Gastroesophageal sphincter (tissue), 4 donors: ENCODE results near the gene NFYC. TPM values are rescaled to one million over a fixed set of nuclear protein-coding genes. Genes with fewer than 3 reads are reported as not detected.

Experiments
- ATAC-seq: fragments of 150-250 bp; one replicate; pipeline ENCODE4 v1.9.1; 2016; ENCODE audit warnings: mild to moderate bottlenecking, moderate library complexity
- H3K27ac ChIP-seq, 4 donors: fragments of 200-600 bp; sonication (generic) in 3 of 4; 1 replicate in 3 of 4; 2 replicates in 1 of 4; pipeline ENCODE4 v1.5.1; 2016 to 2019
- H3K27me3 ChIP-seq: fragments of 200-600 bp; sonication (generic); one replicate; pipeline ENCODE4 v1.5.1; 2019
- H3K36me3 ChIP-seq, 2 donors: fragments of 200-600 bp; sonication (generic); one replicate each; pipeline ENCODE4 v1.5.1; 2019; ENCODE audit warnings: control low read depth in 1 of 2
- H3K4me1 ChIP-seq, 3 donors: fragments of 200-600 bp; sonication (generic); 1 replicate in 2 of 3; 2 replicates in 1 of 3; pipeline ENCODE4 v1.5.1; 2016 to 2019; ENCODE audit warnings: control low read depth in 2 of 3
- H3K4me3 ChIP-seq, 2 donors: fragments of 200-600 bp; sonication (generic); one replicate each; pipeline ENCODE4 v1.5.1; 2019; ENCODE audit warnings: mild to moderate bottlenecking in 1 of 2, moderate library complexity in 1 of 2
- H3K9me3 ChIP-seq, 3 donors: fragments of 200-600 bp; sonication (generic); one replicate each; pipeline ENCODE4 v1.5.1; 2017 to 2019; ENCODE audit warnings: control low read depth in 2 of 3
- CTCF ChIP-seq, 4 experiments: fragments of 200-600 bp in 2 of 4; fragments of 450-650 bp in 2 of 4; sonication (generic) in 1 of 4; IDR thresholded peaks; one replicate each; pipeline ENCODE4 v1.5.1; 2017 to 2019; ENCODE audit warnings: antibody characterized with exemption in 4 of 4, mild to moderate bottlenecking in 2 of 4, moderate library complexity in 2 of 4
- EP300 ChIP-seq: sonication (generic); formaldehyde crosslinking; IDR thresholded peaks from one replicate; pipeline ENCODE4 v1.6.1; 2017; ENCODE audit warnings: antibody characterized with exemption, mild to moderate bottlenecking
- POLR2A ChIP-seq, 2 donors: fragments of 450-650 bp; IDR thresholded peaks; one replicate each; pipeline ENCODE4 v1.6.1; 2017; ENCODE audit warnings: antibody characterized with exemption in 2 of 2, mild to moderate bottlenecking in 2 of 2, moderate library complexity in 1 of 2
- POLR2AphosphoS5 ChIP-seq: sonication (generic); formaldehyde crosslinking; IDR thresholded peaks from one replicate; pipeline ENCODE4 v1.6.1; 2017; ENCODE audit warnings: antibody characterized with exemption
- WGBS, 2 donors: methylation state at CpG; one replicate each; pipeline ENCODE4 v1.1.5; 2018; ENCODE audit warnings: low coverage in 1 of 2; 5-methylcytosine and 5-hydroxymethylcytosine counted together
- total RNA-seq, 4 donors: library from RNA; depleted of rRNA; stranded (reverse); fragments of >200 nt; gene quantifications; one replicate each; pipeline ENCODE4 v1.1.0, GENCODE V29; 2016

Gene NFYC
- total RNA-seq, 4 donors from 2014 or later, result 32.4 to 54.2 (median 46.5) TPM

GRCh38 chr1:40792036-40792435 lies 100.5 kb downstream of the NFYC start:
- Histone ChIP-seq H3K4me1 (peaks cover 0 to 99% (median 20%) of the 10 kb centered on the region in 3 donors), H3K27me3 (no peaks in the 10 kb centered on the region), H3K9me3 (no peaks in the 10 kb centered on the region), H3K4me3 (no peak overlapping the region), H3K36me3 (no peaks in the 10 kb centered on the region), H3K27ac (peak overlapping the region in 3 of 4 donors; percentile 54 to 90 (median 58))
- whole genome bisulfite sequencing, 2 donors, result no CpG with 5 or more reads among the region's 7 CpGs
- no peak for ATAC-seq
- TF ChIP-seq EP300, result no peak

- Histone ChIP-seq H3K4me1 (peaks cover 0 to 99% (median 31%) of the 10 kb centered on the region in 3 donors), H3K27me3 (no peaks in the 10 kb centered on the region), H3K9me3 (no peaks in the 10 kb centered on the region), H3K4me3 (no peak overlapping the region), H3K36me3 (no peaks in the 10 kb centered on the region), H3K27ac (peak overlapping the region in 1 of 4 donors; percentile 90)
- no peak for ATAC-seq
- 87 to 90% methylated on average over 2 to 3 of the region's 3 CpGs for WGBS, 2 donors
- TF ChIP-seq POLR2A (IDR thresholded peaks at IDR 0.05) (no peak), EP300 (no peak), CTCF (IDR thresholded peaks at IDR 0.05) (no peak)
Measured at GRCh38 chr1:40793617-40794016, 102.1 kb downstream of the NFYC start.

GRCh38 chr1:40794048-40794447 lies 102.5 kb downstream of the NFYC start:
- no peaks in the 10 kb centered on the region for H3K27me3 ChIP-seq
- peak overlapping the region in 3 of 4 donors; percentile 40 to 90 (median 49) for H3K27ac ChIP-seq
- no peak overlapping the region for H3K4me3 ChIP-seq
- H3K4me1 ChIP-seq, result peaks cover 3 to 99% (median 33%) of the 10 kb centered on the region in 3 donors
- H3K36me3 ChIP-seq, result no peaks in the 10 kb centered on the region
- 80 to 100% methylated on average over 1 to 2 of the region's 4 CpGs for WGBS, 2 donors
- H3K9me3 ChIP-seq, result no peaks in the 10 kb centered on the region
- ATAC-seq, result no peak
- no peak for TF ChIP-seq CTCF (IDR thresholded peaks at IDR 0.05)
- TF ChIP-seq POLR2A (IDR thresholded peaks at IDR 0.05), result no peak
- no peak for TF ChIP-seq EP300
- no peak for TF ChIP-seq POLR2AphosphoS5

- peaks cover 11 to 99% (median 38%) of the 10 kb centered on the region in 3 donors for H3K4me1 ChIP-seq
- WGBS, 2 donors, result 76 to 100% methylated on average over 2 to 4 of the region's 10 CpGs
- TF ChIP-seq CTCF (IDR thresholded peaks at IDR 0.05), result no peak
- TF ChIP-seq POLR2AphosphoS5, result no peak
- TF ChIP-seq POLR2A (IDR thresholded peaks at IDR 0.05), result no peak
- no peak for TF ChIP-seq EP300
- H3K4me3 ChIP-seq, result no peak overlapping the region
- peak overlapping the region in 3 of 4 donors; percentile 86 to 90 (median 86) for H3K27ac ChIP-seq
- no peak for ATAC-seq
- no peaks in the 10 kb centered on the region for H3K9me3 ChIP-seq
- H3K36me3 ChIP-seq, result no peaks in the 10 kb centered on the region
- H3K27me3 ChIP-seq, result no peaks in the 10 kb centered on the region
Measured at GRCh38 chr1:40794974-40795715, 103.6 kb downstream of the NFYC start.

GRCh38 chr1:40795811-40796586 lies 104.5 kb downstream of the NFYC start:
- Histone ChIP-seq H3K36me3 (no peaks in the 10 kb centered on the region), H3K27me3 (no peaks in the 10 kb centered on the region), H3K4me1 (peaks cover 11 to 99% (median 37%) of the 10 kb centered on the region in 3 donors), H3K9me3 (no peaks in the 10 kb centered on the region), H3K27ac (peak overlapping the region in 3 of 4 donors; percentile 86 to 90 (median 86)), H3K4me3 (no peak overlapping the region)
- TF ChIP-seq POLR2AphosphoS5, result no peak
- 0 to 30% methylated on average over 1 to 11 of the region's 13 CpGs for WGBS, 2 donors
- ATAC-seq, result no peak
